A673 (cell line): ENCODE results near the gene POU6F1. TPM values are rescaled to one million over a fixed set of nuclear protein-coding genes. Genes with fewer than 3 reads are reported as not detected.
A peak's percentile ranks its signal among the peaks of the same experiment; 100 is the strongest.

Experiments
- BruUV-seq: library from RNA; stranded (reverse); fragments of 400-500 nt; replicated peaks from 2 replicates; lab custom pipeline; 2021; lab: Mats Ljungman, UMichigan
- CTCF ChIA-PET: fragments of 300-600 bp; sonication (Branson Sonifier 250); formaldehyde crosslinking; loops from one replicate; lab custom pipeline; 2022; ENCODE audit warnings: antibody characterized with exemption; lab: Charles Lee
- POLR2A ChIA-PET: fragments of 300-600 bp; sonication (Branson Sonifier 250); formaldehyde crosslinking; loops from one replicate; lab custom pipeline; 2022; ENCODE audit warnings: antibody characterized with exemption; ENCODE audit not compliant: low non-redundant PET; lab: Charles Lee
- DNase-seq: peaks from one replicate; pipeline ENCODE4 v3.0.0-alpha.2; 2015; ENCODE audit warnings: low spot score
- H3K27ac ChIP-seq: fragments of 200-600 bp; sonication (generic); 2 replicates; pipeline ENCODE4 v1.5.1; 2016; ENCODE audit warnings: mixed run types, low read depth, mild to moderate bottlenecking, mixed read lengths, antibody characterized with exemption, low read length; ENCODE audit not compliant: poor library complexity, severe bottlenecking
- H3K27me3 ChIP-seq: fragments of 200-600 bp; sonication (generic); replicated peaks from 2 replicates; pipeline ENCODE4 v1.6.1; 2017; ENCODE audit warnings: mixed run types, low read depth, mild to moderate bottlenecking, mixed read lengths, antibody characterized with exemption, low read length; ENCODE audit not compliant: insufficient read depth, poor library complexity
- H3K36me3 ChIP-seq: fragments of 200-600 bp; sonication (generic); 2 replicates; pipeline ENCODE4 v1.6.1; 2016; ENCODE audit warnings: mixed run types, mild to moderate bottlenecking, mixed read lengths, antibody characterized with exemption, low read length; ENCODE audit not compliant: insufficient read depth, poor library complexity, severe bottlenecking
- H3K4me1 ChIP-seq: fragments of 200-600 bp; sonication (generic); 2 replicates; pipeline ENCODE4 v1.6.1; 2017; ENCODE audit warnings: mixed run types, mild to moderate bottlenecking, mixed read lengths, antibody characterized with exemption, low read length; ENCODE audit not compliant: insufficient read depth, poor library complexity, severe bottlenecking
- H3K4me3 ChIP-seq: fragments of 200-600 bp; sonication (generic); 2 replicates; pipeline ENCODE4 v1.5.1; 2016; ENCODE audit warnings: low read depth, mixed run types, mild to moderate bottlenecking, mixed read lengths, low read length; ENCODE audit not compliant: poor library complexity, severe bottlenecking
- H3K9me3 ChIP-seq: fragments of 200-600 bp; sonication (generic); 2 replicates; pipeline ENCODE4 v1.6.1; 2016; ENCODE audit warnings: mixed run types, low read depth, mild to moderate bottlenecking, mixed read lengths, antibody characterized with exemption, low read length; ENCODE audit not compliant: poor library complexity, severe bottlenecking
- CTCF ChIP-seq: fragments of 300-800, 200-600 bp; sonication (generic); conservative IDR thresholded peaks from 2 replicates; pipeline ENCODE4 v1.5.1; 2017; ENCODE audit warnings: low read depth, mild to moderate bottlenecking, antibody characterized with exemption, low read length, moderate library complexity, mixed read lengths
- EZH2 ChIP-seq: fragments of 200-600 bp; sonication (generic); IDR thresholded peaks from 2 replicates; pipeline ENCODE4 v1.6.1; 2017; ENCODE audit warnings: borderline replicate concordance, low read depth, mild to moderate bottlenecking, mixed read lengths, antibody characterized with exemption, low read length; ENCODE audit not compliant: poor library complexity, severe bottlenecking
- intact Hi-C: fragments of 100-400 bp; cut with micrococcal nuclease; formaldehyde crosslinking; loops from one replicate; pipeline ENCODE4 v1.10.0; 2022; ENCODE audit not compliant: unreplicated experiment
- total RNA-seq: library from RNA; stranded (reverse); gene quantifications from 2 replicates; pipeline ENCODE4 v1.2.3, GENCODE V29; 2021

Gene POU6F1
- total RNA-seq, 1 experiment from 2014 or later = 13.6 TPM

DNA sequence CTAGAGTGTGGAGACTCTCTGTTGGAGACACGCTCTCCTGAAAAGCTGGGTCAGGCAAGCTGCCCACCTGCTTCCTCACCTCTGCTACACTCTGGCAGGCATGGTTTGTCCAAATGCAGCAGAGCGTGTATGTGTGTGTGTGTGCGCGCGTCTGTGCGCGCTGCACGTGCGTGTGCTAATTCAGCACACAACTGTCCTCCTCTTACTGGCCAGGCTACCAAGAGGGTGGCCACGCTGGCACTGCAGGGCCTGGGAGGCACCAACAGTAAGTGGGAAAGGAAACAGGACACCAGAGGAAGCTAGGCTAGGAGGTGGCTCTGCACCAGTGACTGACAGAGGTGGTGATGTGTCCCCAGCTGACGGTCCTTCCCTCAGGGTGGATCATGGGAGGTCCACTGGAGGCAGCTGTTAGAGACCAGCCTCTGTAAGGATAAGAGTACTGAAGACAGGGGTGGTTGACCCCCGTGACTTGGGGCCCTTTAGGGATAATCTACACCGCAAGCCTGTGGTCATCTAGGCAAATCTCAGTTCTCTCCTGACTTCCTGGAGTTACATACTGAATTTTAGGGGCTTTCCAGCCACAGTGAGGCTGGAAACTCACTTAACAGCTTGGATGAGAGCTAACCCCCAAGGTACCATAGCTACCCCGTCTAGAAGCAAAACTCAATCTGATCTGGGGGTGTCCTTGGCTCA, 29.4 kb downstream of the POU6F1 start:
- Histone ChIP-seq H3K27me3 (no peaks in the 10 kb centered on the region), H3K4me3 (no peak overlapping the region), H3K27ac (no peak overlapping the region), H3K36me3 (no peaks in the 10 kb centered on the region), H3K9me3 (no peaks in the 10 kb centered on the region), H3K4me1 (no peaks in the 10 kb centered on the region)
- ChIA-PET CTCF (interaction anchor here (0.7 kb wide), 1 partner anchor 108 kb away, joined by 3 read pairs; no protein-coding TSS in a partner anchor), POLR2A (no interaction called here)
- TF ChIP-seq CTCF = no peak
- TF ChIP-seq EZH2 = no peak
- intact Hi-C loops = no loop called here
- no TSS peak for BruUV-seq
- no peak for DNase-seq

DNA sequence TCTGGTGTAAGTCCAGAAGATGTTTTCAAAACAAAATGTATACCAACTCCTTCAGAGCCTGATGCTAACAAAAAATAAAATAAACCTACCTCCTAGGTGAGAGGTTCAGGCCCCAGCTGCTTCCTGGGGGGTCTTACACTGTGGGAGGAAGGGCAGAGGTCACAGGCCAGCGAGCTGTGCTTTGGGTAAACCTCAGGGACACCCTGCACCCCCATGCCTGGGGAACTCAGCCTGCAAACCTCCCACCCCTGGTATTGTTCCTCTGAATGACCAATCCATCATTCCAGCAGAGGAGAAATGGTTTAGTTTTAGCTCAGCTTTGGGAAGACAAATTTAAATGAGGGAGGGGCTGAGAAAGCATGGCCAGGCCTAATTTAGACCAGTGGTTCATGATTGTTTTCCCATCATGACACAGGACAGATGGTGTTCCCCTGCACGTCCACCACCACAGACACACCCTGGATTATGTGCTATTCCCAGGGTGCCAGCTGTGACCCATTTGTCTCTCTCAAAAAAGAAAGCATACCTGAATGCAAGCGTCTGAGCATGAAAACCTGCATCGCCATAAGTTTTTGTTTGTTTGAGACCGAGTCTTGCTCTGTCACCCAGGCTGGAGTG, 30.4 kb downstream of the POU6F1 start:
- Histone ChIP-seq H3K9me3 (no peaks in the 10 kb centered on the region), H3K27me3 (no peaks in the 10 kb centered on the region), H3K27ac (no peak overlapping the region), H3K4me3 (no peak overlapping the region), H3K36me3 (no peaks in the 10 kb centered on the region), H3K4me1 (no peaks in the 10 kb centered on the region)
- DNase-seq = no peak
- CTCF ChIA-PET = no interaction called here
- no peak for TF ChIP-seq CTCF
- TF ChIP-seq EZH2 = no peak
- BruUV-seq = no TSS peak
- intact Hi-C loops = no loop called here
- POLR2A ChIA-PET = interaction anchor here (0.6 kb wide), 1 partner anchor 1921 kb away, joined by 4 read pairs; no protein-coding TSS in a partner anchor

GRCh38 chr12:51186465-51187085, 31.3 kb downstream of the POU6F1 start:
- Histone ChIP-seq H3K4me3 (no peak overlapping the region), H3K27me3 (no peaks in the 10 kb centered on the region), H3K9me3 (no peaks in the 10 kb centered on the region), H3K4me1 (no peaks in the 10 kb centered on the region), H3K36me3 (no peaks in the 10 kb centered on the region), H3K27ac (peak overlapping the region; percentile 8)
- DNase-seq = no peak
- POLR2A ChIA-PET = no interaction called here
- no TSS peak for BruUV-seq
- CTCF ChIA-PET = no interaction called here
- intact Hi-C loops = no loop called here
- TF ChIP-seq EZH2 = no peak
- TF ChIP-seq CTCF = no peak
